PC-9 (cell line): Measurements from ENCODE around the gene PDK2.

Experiments used
- EZH2 ChIP-seq: fragments of 200-600 bp; sonication (generic); IDR thresholded peaks from 2 replicates; pipeline ENCODE4 v1.8.0; 2017; ENCODE audit warnings: antibody characterized with exemption, low read depth
- TF ChIP-seq, protein P1 (sequence below): fragments of 200-600 bp; sonication (generic); conservative IDR thresholded peaks from 2 replicates; pipeline ENCODE4 v1.6.1; 2017; ENCODE audit warnings: mixed run types, antibody characterized with exemption, mild to moderate bottlenecking, moderate library complexity

GRCh38 chr17:50065056-50065455 is 30.1 kb upstream of the PDK2 start:
- TF ChIP-seq, protein P1, sequence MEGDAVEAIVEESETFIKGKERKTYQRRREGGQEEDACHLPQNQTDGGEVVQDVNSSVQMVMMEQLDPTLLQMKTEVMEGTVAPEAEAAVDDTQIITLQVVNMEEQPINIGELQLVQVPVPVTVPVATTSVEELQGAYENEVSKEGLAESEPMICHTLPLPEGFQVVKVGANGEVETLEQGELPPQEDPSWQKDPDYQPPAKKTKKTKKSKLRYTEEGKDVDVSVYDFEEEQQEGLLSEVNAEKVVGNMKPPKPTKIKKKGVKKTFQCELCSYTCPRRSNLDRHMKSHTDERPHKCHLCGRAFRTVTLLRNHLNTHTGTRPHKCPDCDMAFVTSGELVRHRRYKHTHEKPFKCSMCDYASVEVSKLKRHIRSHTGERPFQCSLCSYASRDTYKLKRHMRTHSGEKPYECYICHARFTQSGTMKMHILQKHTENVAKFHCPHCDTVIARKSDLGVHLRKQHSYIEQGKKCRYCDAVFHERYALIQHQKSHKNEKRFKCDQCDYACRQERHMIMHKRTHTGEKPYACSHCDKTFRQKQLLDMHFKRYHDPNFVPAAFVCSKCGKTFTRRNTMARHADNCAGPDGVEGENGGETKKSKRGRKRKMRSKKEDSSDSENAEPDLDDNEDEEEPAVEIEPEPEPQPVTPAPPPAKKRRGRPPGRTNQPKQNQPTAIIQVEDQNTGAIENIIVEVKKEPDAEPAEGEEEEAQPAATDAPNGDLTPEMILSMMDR = no peak
- TF ChIP-seq EZH2 = no peak
